HUES6 (cell line): ENCODE measurements around the gene ARAP1.
A peak's percentile ranks its signal among the peaks of the same experiment; 100 is the strongest.

ENCODE experiments used
- H3K27ac ChIP-seq: 2 replicates; pipeline ENCODE4 v1.7.0; 2013; ENCODE audit warnings: low read depth, mild to moderate bottlenecking, low read length, inconsistent platforms
- H3K27me3 ChIP-seq: 2 replicates; pipeline ENCODE4 v1.6.1; 2013; ENCODE audit warnings: low read length; ENCODE audit not compliant: control insufficient read depth, insufficient read depth
- H3K36me3 ChIP-seq: 2 replicates; pipeline ENCODE4 v1.6.1; 2013; ENCODE audit warnings: low read length; ENCODE audit not compliant: control insufficient read depth, insufficient read depth
- H3K4me1 ChIP-seq: 2 replicates; pipeline ENCODE4 v1.6.1; 2013; ENCODE audit warnings: low read length; ENCODE audit not compliant: control insufficient read depth, insufficient read depth
- H3K4me3 ChIP-seq: 2 replicates; pipeline ENCODE4 v1.5.1; 2013; ENCODE audit warnings: low read depth, low read length
- H3K9ac ChIP-seq: one replicate; pipeline ENCODE4 v1.6.1; 2013; ENCODE audit warnings: mild to moderate bottlenecking, low read length
- H3K9me3 ChIP-seq: 2 replicates; pipeline ENCODE4 v1.6.1; 2013; ENCODE audit warnings: low read depth, low read length; ENCODE audit not compliant: control insufficient read depth, insufficient read depth

The ARAP1 gene

GRCh38 chr11:72673943-72674828 lies 78.0 kb downstream of the ARAP1 start, which contains the start of gene PDE2A:
PDE2A (minus strand) TSS chr11:72674422; CDS start chr11:72674207, 215 bp downstream.
- Histone ChIP-seq H3K9ac (no peak within 1 kb of the TSS), H3K4me3 (peak within 1 kb of the TSS; percentile 40; the same call in 1 of the 2 replicates), H3K9me3 (no peaks in the 10 kb centered on the region), H3K36me3 (no peaks in the 10 kb centered on the region), H3K27me3 (peaks cover 85% of the 10 kb centered on the region), H3K4me1 (peaks cover 20% of the 10 kb centered on the region), H3K27ac (no peak within 1 kb of the TSS)

GRCh38 chr11:72673284-72673942 lies 78.8 kb downstream of the ARAP1 start:
- Histone ChIP-seq H3K27ac (no peak overlapping the region), H3K27me3 (peaks cover 77% of the 10 kb centered on the region), H3K4me3 (peak overlapping the region; percentile 40; the same call in 1 of the 2 replicates), H3K9ac (no peak overlapping the region), H3K9me3 (no peaks in the 10 kb centered on the region), H3K36me3 (no peaks in the 10 kb centered on the region), H3K4me1 (peaks cover 20% of the 10 kb centered on the region)

GRCh38 chr11:72672597-72673238 lies 79.5 kb downstream of the ARAP1 start:
- H3K9me3 ChIP-seq = peaks cover 4% of the 10 kb centered on the region
- no peak overlapping the region for H3K9ac ChIP-seq
- H3K27ac ChIP-seq = no peak overlapping the region
- H3K4me1 ChIP-seq = peaks cover 20% of the 10 kb centered on the region
- H3K4me3 ChIP-seq = no peak overlapping the region
- H3K36me3 ChIP-seq = no peaks in the 10 kb centered on the region
- peaks cover 70% of the 10 kb centered on the region for H3K27me3 ChIP-seq

GRCh38 chr11:72671152-72672099 lies 80.8 kb downstream of the ARAP1 start:
- Histone ChIP-seq H3K4me3 (no peak overlapping the region), H3K27me3 (peaks cover 58% of the 10 kb centered on the region), H3K4me1 (peaks cover 18% of the 10 kb centered on the region)

GRCh38 chr11:72670041-72670440 lies 82.2 kb downstream of the ARAP1 start:
- H3K36me3 ChIP-seq = no peaks in the 10 kb centered on the region
- peaks cover 44% of the 10 kb centered on the region for H3K27me3 ChIP-seq
- no peak overlapping the region for H3K4me3 ChIP-seq
- no peak overlapping the region for H3K9ac ChIP-seq
- no peak overlapping the region for H3K27ac ChIP-seq
- peaks cover 11% of the 10 kb centered on the region for H3K9me3 ChIP-seq
- peaks cover 15% of the 10 kb centered on the region for H3K4me1 ChIP-seq

More at GRCh38 chr11:72671152-72672099, 80.8 kb downstream of the ARAP1 start:
- H3K27ac ChIP-seq = no peak overlapping the region
- H3K9me3 ChIP-seq = peaks cover 11% of the 10 kb centered on the region
- H3K36me3 ChIP-seq = no peaks in the 10 kb centered on the region
- H3K9ac ChIP-seq = no peak overlapping the region

GRCh38 chr11:72669527-72669926 lies 82.7 kb downstream of the ARAP1 start:
- peaks cover 11% of the 10 kb centered on the region for H3K9me3 ChIP-seq
- H3K4me1 ChIP-seq = peaks cover 15% of the 10 kb centered on the region
- no peak overlapping the region for H3K9ac ChIP-seq
- H3K4me3 ChIP-seq = no peak overlapping the region
- H3K36me3 ChIP-seq = no peaks in the 10 kb centered on the region
- H3K27me3 ChIP-seq = peaks cover 39% of the 10 kb centered on the region
- H3K27ac ChIP-seq = no peak overlapping the region

- H3K27ac ChIP-seq = no peak overlapping the region
Measured at GRCh38 chr11:72668629-72669347, 83.4 kb downstream of the ARAP1 start.

GRCh38 chr11:72665911-72666472 lies 86.2 kb downstream of the ARAP1 start:
- Histone ChIP-seq H3K9me3 (peaks cover 11% of the 10 kb centered on the region), H3K4me1 (peaks cover 25% of the 10 kb centered on the region), H3K4me3 (no peak overlapping the region), H3K36me3 (no peaks in the 10 kb centered on the region), H3K9ac (no peak overlapping the region), H3K27ac (no peak overlapping the region), H3K27me3 (peaks cover 7% of the 10 kb centered on the region; the same call in 1 of the 2 replicates)

More at GRCh38 chr11:72668629-72669347, 83.4 kb downstream of the ARAP1 start:
- Histone ChIP-seq H3K9me3 (peaks cover 11% of the 10 kb centered on the region), H3K27me3 (peaks cover 32% of the 10 kb centered on the region), H3K4me3 (no peak overlapping the region), H3K4me1 (peaks cover 11% of the 10 kb centered on the region), H3K9ac (no peak overlapping the region), H3K36me3 (no peaks in the 10 kb centered on the region)

GRCh38 chr11:72662036-72662435 lies 90.2 kb downstream of the ARAP1 start:
- peaks cover 17% of the 10 kb centered on the region for H3K4me1 ChIP-seq
- H3K36me3 ChIP-seq = no peaks in the 10 kb centered on the region
- no peak overlapping the region for H3K27ac ChIP-seq
- no peak overlapping the region for H3K4me3 ChIP-seq
- H3K9me3 ChIP-seq = peaks cover under 1% of the 10 kb centered on the region; the same call in 1 of the 2 replicates
- H3K9ac ChIP-seq = no peak overlapping the region
- peaks cover 3% of the 10 kb centered on the region; the same call in 1 of the 2 replicates for H3K27me3 ChIP-seq
